Fibroblast of skin of abdomen (primary cell): ENCODE measurements around the gene NTN4.
A peak's percentile ranks its signal among the peaks of the same experiment; 100 is the strongest.
"Not testable (repeated sequence)": the region's sequence is repeated elsewhere in the genome, so short reads cannot be mapped to it uniquely, and the experiment has no call there.

ENCODE experiments used
- DNase-seq: peaks from one replicate; pipeline ENCODE4 v3.0.0-alpha.2; 2013

Gene NTN4

GRCh38 chr12:95621725-95622124 is 168.8 kb downstream of the NTN4 start:
- no peak for DNase-seq

GRCh38 chr12:95620171-95620570 is 170.4 kb downstream of the NTN4 start:
- DNase-seq: no peak

- DNase-seq: not testable (repeated sequence)
Observed at GRCh38 chr12:95616470-95616869, 174.1 kb downstream of the NTN4 start.

- peak; percentile 18 for DNase-seq
Observed at GRCh38 chr12:95615749-95616148, 174.8 kb downstream of the NTN4 start.

GRCh38 chr12:95614390-95614982 is 176.1 kb downstream of the NTN4 start:
- no peak for DNase-seq

GRCh38 chr12:95613021-95613420 is 177.5 kb downstream of the NTN4 start:
- DNase-seq: no peak

GRCh38 chr12:95611676-95612309 is 178.8 kb downstream of the NTN4 start:
- DNase-seq: no peak

GRCh38 chr12:95608252-95609033 is 182.1 kb downstream of the NTN4 start:
- peak; percentile 45 for DNase-seq
